Stomach (tissue), 9 donors: Measurements from ENCODE around the gene OPCML. TPM values are rescaled to one million over a fixed set of nuclear protein-coding genes. Genes with fewer than 3 reads are reported as not detected.

ENCODE experiments used
- DNase-seq, 2 donors: peaks; one replicate each; pipeline versions ENCODE4 v3.0.0 to v3.0.0-alpha.2; 2013 to 2019
- H3K27ac ChIP-seq, 5 donors: fragments of 200-600 bp in 4 of 5; sonication (generic) in 4 of 5; one replicate each; pipeline ENCODE4 v1.5.1; 2013 to 2019; ENCODE audit warnings: mild to moderate bottlenecking in 1 of 5, moderate library complexity in 1 of 5
- H3K27me3 ChIP-seq, 3 donors: fragments of 200-600 bp; sonication (generic); one replicate each; pipeline ENCODE4 v1.5.1; 2017 to 2019; ENCODE audit warnings: mixed run types in 1 of 3
- H3K36me3 ChIP-seq, 4 donors: fragments of 200-600 bp; sonication (generic); 1 replicate in 3 of 4; 2 replicates in 1 of 4; pipeline ENCODE4 v1.5.1; 2016 to 2019
- H3K4me1 ChIP-seq, 4 donors: fragments of 200-600 bp; sonication (generic); one replicate each; pipeline ENCODE4 v1.5.1; 2016 to 2019
- H3K4me3 ChIP-seq, 4 donors: fragments of 200-600 bp; sonication (generic) in 3 of 4; one replicate each; pipeline ENCODE4 v1.5.1; 2016 to 2019; ENCODE audit warnings: mild to moderate bottlenecking in 1 of 4
- H3K9me3 ChIP-seq, 4 donors: fragments of 200-600 bp; sonication (generic); one replicate each; pipeline ENCODE4 v1.5.1; 2016 to 2019
- EP300 ChIP-seq: sonication (generic); formaldehyde crosslinking; IDR thresholded peaks from one replicate; pipeline ENCODE4 v1.6.1; 2017; ENCODE audit warnings: antibody characterized with exemption
- POLR2A ChIP-seq, 4 donors: fragments of 450-650 bp; IDR thresholded peaks; one replicate each; pipeline ENCODE4 v1.6.1; 2016; ENCODE audit warnings: antibody characterized with exemption in 4 of 4, control low read depth in 2 of 4, mild to moderate bottlenecking in 1 of 4, moderate library complexity in 1 of 4
- POLR2AphosphoS5 ChIP-seq, 3 donors: sonication (generic); formaldehyde crosslinking; IDR thresholded peaks; one replicate each; pipeline ENCODE4 v1.6.1; 2016; ENCODE audit warnings: antibody characterized with exemption in 3 of 3
- WGBS, 5 donors: extraction: QIAGEN DNeasy Blood & Tissue Kit in 3 of 5; methylation state at CpG; one replicate each; pipeline versions ENCODE4 v1.1.5 to v1.1.7; 2013 to 2018; 5-methylcytosine and 5-hydroxymethylcytosine counted together
- intact Hi-C: fragments of 100-400 bp; cut with DNase I; formaldehyde crosslinking; loops from one replicate; pipeline ENCODE4 v1.15.1; 2023; ENCODE audit warnings: low total_unique reads
- polyA plus RNA-seq, 3 donors: library from polyadenylated mRNA; stranded (reverse); fragments of 200-250 nt; gene quantifications; one replicate each; pipeline ENCODE4 v1.2.3, GENCODE V29; 2013
- total RNA-seq, 5 donors: library from RNA; depleted of rRNA; stranded (reverse); fragments of >200 nt; gene quantifications; one replicate each; pipeline versions ENCODE4 v1.1.0 to v1.2.3, GENCODE V29; 2014 to 2016
- TF ChIP-seq, protein P1 (sequence below), 7 experiments: fragments of 450-650 bp in 4 of 7; fragments of 200-600 bp in 3 of 7; sonication (generic) in 3 of 7; IDR thresholded peaks; one replicate each; pipeline ENCODE4 v1.5.1; 2016 to 2019; ENCODE audit warnings: antibody characterized with exemption in 7 of 7, control low read depth in 2 of 7, mild to moderate bottlenecking in 1 of 7
- donor health status: healthy with polysubstance abuse.
- donor health status: Bipolar disorder and iron deficiency.
- donor health status: healthy.

Gene OPCML
- total and polyA plus RNA-seq, 8 donors, result 0.03 to 0.92 (median 0.55) TPM; not detected in 3

- Histone ChIP-seq H3K4me1 (no peaks in the 10 kb centered on the region), H3K27me3 (peaks cover 0 to 5% (median 0%) of the 10 kb centered on the region in 3 donors), H3K9me3 (no peaks in the 10 kb centered on the region), H3K36me3 (no peaks in the 10 kb centered on the region), H3K4me3 (no peak overlapping the region), H3K27ac (no peak overlapping the region)
- intact Hi-C loops, result no loop called here
- no peak for TF ChIP-seq POLR2AphosphoS5 (IDR thresholded peaks at IDR 0.05)
- TF ChIP-seq, protein P1, sequence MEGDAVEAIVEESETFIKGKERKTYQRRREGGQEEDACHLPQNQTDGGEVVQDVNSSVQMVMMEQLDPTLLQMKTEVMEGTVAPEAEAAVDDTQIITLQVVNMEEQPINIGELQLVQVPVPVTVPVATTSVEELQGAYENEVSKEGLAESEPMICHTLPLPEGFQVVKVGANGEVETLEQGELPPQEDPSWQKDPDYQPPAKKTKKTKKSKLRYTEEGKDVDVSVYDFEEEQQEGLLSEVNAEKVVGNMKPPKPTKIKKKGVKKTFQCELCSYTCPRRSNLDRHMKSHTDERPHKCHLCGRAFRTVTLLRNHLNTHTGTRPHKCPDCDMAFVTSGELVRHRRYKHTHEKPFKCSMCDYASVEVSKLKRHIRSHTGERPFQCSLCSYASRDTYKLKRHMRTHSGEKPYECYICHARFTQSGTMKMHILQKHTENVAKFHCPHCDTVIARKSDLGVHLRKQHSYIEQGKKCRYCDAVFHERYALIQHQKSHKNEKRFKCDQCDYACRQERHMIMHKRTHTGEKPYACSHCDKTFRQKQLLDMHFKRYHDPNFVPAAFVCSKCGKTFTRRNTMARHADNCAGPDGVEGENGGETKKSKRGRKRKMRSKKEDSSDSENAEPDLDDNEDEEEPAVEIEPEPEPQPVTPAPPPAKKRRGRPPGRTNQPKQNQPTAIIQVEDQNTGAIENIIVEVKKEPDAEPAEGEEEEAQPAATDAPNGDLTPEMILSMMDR (IDR thresholded peaks at IDR 0.05), result no peak
- WGBS, 5 donors, result 43 to 69% (median 61%) methylated on average over 1 of the region's 1 CpG
- no peak for DNase-seq
Measured at GRCh38 chr11:132408877-132409276, 1123.4 kb downstream of the OPCML start.

- no peaks in the 10 kb centered on the region for H3K36me3 ChIP-seq
- no peak for TF ChIP-seq POLR2AphosphoS5 (IDR thresholded peaks at IDR 0.05)
- TF ChIP-seq, protein P1 (IDR thresholded peaks at IDR 0.05), result no peak
- no peak for TF ChIP-seq EP300
- intact Hi-C loops, result no loop called here
- no peak for DNase-seq
- WGBS, 5 donors, result 19 to 30% (median 24%) methylated on average over 4 of the region's 4 CpGs
- H3K9me3 ChIP-seq, result no peaks in the 10 kb centered on the region
- peaks cover 0 to 28% (median 7%) of the 10 kb centered on the region in 3 donors for H3K27me3 ChIP-seq
- no peak overlapping the region for H3K27ac ChIP-seq
- H3K4me3 ChIP-seq, result no peak overlapping the region
- H3K4me1 ChIP-seq, result no peaks in the 10 kb centered on the region
Measured at GRCh38 chr11:132405728-132406127, 1126.6 kb downstream of the OPCML start.

GRCh38 chr11:132402071-132402684, 1130.1 kb downstream of the OPCML start:
- H3K27me3 ChIP-seq, result peaks cover 0 to 28% (median 7%) of the 10 kb centered on the region in 3 donors
- no peak for TF ChIP-seq EP300
- TF ChIP-seq, protein P1 (IDR thresholded peaks at IDR 0.05), result peak in 1 of 7 experiments; percentile 8
- no peaks in the 10 kb centered on the region for H3K4me1 ChIP-seq
- DNase-seq, result peak in 1 of 2 donors; percentile 66
- H3K4me3 ChIP-seq, result no peak overlapping the region
- 16 to 21% (median 19%) methylated on average over 6 to 8 of the region's 8 CpGs for WGBS, 5 donors
- intact Hi-C loops, result no loop called here
- no peak overlapping the region for H3K27ac ChIP-seq
- H3K36me3 ChIP-seq, result no peaks in the 10 kb centered on the region
- no peaks in the 10 kb centered on the region for H3K9me3 ChIP-seq

GRCh38 chr11:132396318-132396717, 1136.0 kb downstream of the OPCML start:
- Histone ChIP-seq H3K36me3 (no peaks in the 10 kb centered on the region), H3K4me3 (no peak overlapping the region), H3K4me1 (no peaks in the 10 kb centered on the region), H3K27me3 (peaks cover 0 to 3% (median 0%) of the 10 kb centered on the region in 3 donors), H3K9me3 (peaks cover 0 to 1% (median 0%) of the 10 kb centered on the region in 4 donors), H3K27ac (no peak overlapping the region)
- WGBS, 5 donors, result 80 to 90% (median 85%) methylated on average over 4 of the region's 4 CpGs
- DNase-seq, result no peak
- TF ChIP-seq POLR2A (IDR thresholded peaks at IDR 0.05) (no peak), EP300 (no peak), POLR2AphosphoS5 (IDR thresholded peaks at IDR 0.05) (no peak)
- TF ChIP-seq, protein P1 (IDR thresholded peaks at IDR 0.05), result no peak
- intact Hi-C loops, result no loop called here
